Measurements from ENCODE around the gene SLC4A1AP.
"Not testable (repeated sequence)": the region's sequence is repeated elsewhere in the genome, so short reads cannot be mapped to it uniquely, and the experiment has no call there.

Gene SLC4A1AP

GRCh38 chr2:27630257-27630656 lies 33.4 kb upstream of the SLC4A1AP start:
- WGBS, 2 experiments (ENCODE audit: insufficient coverage in 2 of 2): no CpG with 5 or more reads among the region's 2 CpGs
- H3K4me3 ChIP-seq (ENCODE audit: extremely low read depth, insufficient read depth, low read length, poor library complexity, severe bottlenecking); H3K9me3 ChIP-seq (ENCODE audit: control insufficient read depth, low read length); H3K27ac ChIP-seq (ENCODE audit: low read depth, low read length, severe bottlenecking): not testable (repeated sequence)
- Histone ChIP-seq H3K36me3 (ENCODE audit: control insufficient read depth, insufficient read depth, low read length) (peaks cover 49% of the 10 kb centered on the region), H3K4me1 (ENCODE audit: control insufficient read depth, insufficient read depth, low read length, poor library complexity, severe bottlenecking) (peaks cover 19% of the 10 kb centered on the region)

DNA sequence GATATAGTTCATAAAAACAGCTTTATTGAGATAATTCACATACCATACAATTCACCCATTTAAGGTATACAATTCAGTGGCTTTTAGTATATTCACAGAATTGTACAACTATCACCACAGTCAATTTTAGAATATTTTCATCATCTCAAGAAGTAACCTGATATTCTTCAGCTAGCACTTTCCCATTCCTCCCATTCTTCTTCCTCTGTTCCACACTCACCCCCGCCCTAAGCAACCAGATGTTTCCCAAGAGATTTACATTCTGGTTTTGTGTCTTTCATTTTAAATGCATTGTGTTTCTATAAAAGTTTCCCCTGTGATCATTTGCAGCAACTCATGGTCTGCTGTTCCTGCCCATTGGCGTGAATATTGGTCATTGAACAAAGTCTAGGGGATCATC lies 29.4 kb upstream of the SLC4A1AP start:
- Histone ChIP-seq H3K27ac (ENCODE audit: low read depth, low read length, severe bottlenecking) (no peak overlapping the region), H3K4me3 (ENCODE audit: extremely low read depth, insufficient read depth, low read length, poor library complexity, severe bottlenecking) (no peak overlapping the region), H3K4me1 (ENCODE audit: control insufficient read depth, insufficient read depth, low read length, poor library complexity, severe bottlenecking) (no peaks in the 10 kb centered on the region), H3K36me3 (ENCODE audit: control insufficient read depth, insufficient read depth, low read length) (peaks cover 82% of the 10 kb centered on the region), H3K9me3 (ENCODE audit: control insufficient read depth, low read length) (no peaks in the 10 kb centered on the region)
- 91 to 100% methylated on average over 1 of the region's 2 CpGs for WGBS, 2 experiments (ENCODE audit: insufficient coverage in 2 of 2)

GRCh38 chr2:27636766-27637165 lies 26.9 kb upstream of the SLC4A1AP start:
- H3K36me3 ChIP-seq (ENCODE audit: control insufficient read depth, insufficient read depth, low read length): peaks cover 89% of the 10 kb centered on the region
- H3K27ac ChIP-seq (ENCODE audit: low read depth, low read length, severe bottlenecking): no peak overlapping the region
- no peak overlapping the region for H3K4me3 ChIP-seq (ENCODE audit: extremely low read depth, insufficient read depth, low read length, poor library complexity, severe bottlenecking)
- no peaks in the 10 kb centered on the region for H3K9me3 ChIP-seq (ENCODE audit: control insufficient read depth, low read length)
- H3K4me1 ChIP-seq (ENCODE audit: control insufficient read depth, insufficient read depth, low read length, poor library complexity, severe bottlenecking): no peaks in the 10 kb centered on the region
- WGBS, 2 experiments (ENCODE audit: insufficient coverage in 2 of 2): 100% methylated on average over 2 of the region's 5 CpGs; no CpG with 5 or more reads in 1 of the 2 experiments

GRCh38 chr2:27638037-27638637 lies 25.6 kb upstream of the SLC4A1AP start:
- no peaks in the 10 kb centered on the region for H3K4me1 ChIP-seq (ENCODE audit: control insufficient read depth, insufficient read depth, low read length, poor library complexity, severe bottlenecking)
- 100% methylated on average over 1 of the region's 3 CpGs; no CpG with 5 or more reads in 1 of the 2 experiments for WGBS, 2 experiments (ENCODE audit: insufficient coverage in 2 of 2)
- H3K4me3 ChIP-seq (ENCODE audit: extremely low read depth, insufficient read depth, low read length, poor library complexity, severe bottlenecking): no peak overlapping the region
- peaks cover 85% of the 10 kb centered on the region for H3K36me3 ChIP-seq (ENCODE audit: control insufficient read depth, insufficient read depth, low read length)
- no peak overlapping the region for H3K27ac ChIP-seq (ENCODE audit: low read depth, low read length, severe bottlenecking)
- no peaks in the 10 kb centered on the region for H3K9me3 ChIP-seq (ENCODE audit: control insufficient read depth, low read length)

- Histone ChIP-seq H3K27ac (ENCODE audit: low read depth, low read length, severe bottlenecking) (no peak overlapping the region), H3K36me3 (ENCODE audit: control insufficient read depth, insufficient read depth, low read length) (peaks cover 83% of the 10 kb centered on the region), H3K4me1 (ENCODE audit: control insufficient read depth, insufficient read depth, low read length, poor library complexity, severe bottlenecking) (no peaks in the 10 kb centered on the region), H3K4me3 (ENCODE audit: extremely low read depth, insufficient read depth, low read length, poor library complexity, severe bottlenecking) (no peak overlapping the region), H3K9me3 (ENCODE audit: control insufficient read depth, low read length) (no peaks in the 10 kb centered on the region)
- WGBS, 2 experiments (ENCODE audit: insufficient coverage in 2 of 2): 72 to 75% methylated on average over 2 to 3 of the region's 3 CpGs
Observed at GRCh38 chr2:27638709-27639108, 25.0 kb upstream of the SLC4A1AP start.

- no peak overlapping the region for H3K4me3 ChIP-seq (ENCODE audit: extremely low read depth, insufficient read depth, low read length, poor library complexity, severe bottlenecking)
- peaks cover 76% of the 10 kb centered on the region for H3K36me3 ChIP-seq (ENCODE audit: control insufficient read depth, insufficient read depth, low read length)
- 83 to 100% methylated on average over 1 to 2 of the region's 2 CpGs for WGBS, 2 experiments (ENCODE audit: insufficient coverage in 2 of 2)
- H3K4me1 ChIP-seq (ENCODE audit: control insufficient read depth, insufficient read depth, low read length, poor library complexity, severe bottlenecking): no peaks in the 10 kb centered on the region
- no peak overlapping the region for H3K27ac ChIP-seq (ENCODE audit: low read depth, low read length, severe bottlenecking)
- no peaks in the 10 kb centered on the region for H3K9me3 ChIP-seq (ENCODE audit: control insufficient read depth, low read length)
Observed at GRCh38 chr2:27640722-27641245, 22.9 kb upstream of the SLC4A1AP start.

DNA sequence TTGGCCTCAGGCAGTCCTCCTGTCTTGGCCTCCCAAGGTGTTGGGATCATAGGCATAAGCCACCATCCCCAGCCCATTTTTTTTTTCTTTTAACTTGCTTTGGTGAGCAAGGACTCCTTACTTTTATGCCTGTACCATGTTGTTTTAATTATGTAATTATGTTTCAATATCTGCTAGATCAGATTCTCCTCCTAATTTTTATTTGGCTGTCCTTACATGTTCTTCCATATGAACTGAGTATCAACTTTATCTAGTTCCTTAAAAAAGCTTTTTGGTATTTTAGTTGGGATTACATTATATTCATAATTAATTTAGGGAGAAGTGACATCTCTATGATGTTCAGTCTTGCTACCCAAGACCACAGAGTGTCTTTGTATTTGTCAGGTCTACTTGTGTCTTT lies 18.5 kb upstream of the SLC4A1AP start:
- no peak overlapping the region for H3K4me3 ChIP-seq (ENCODE audit: extremely low read depth, insufficient read depth, low read length, poor library complexity, severe bottlenecking)
- no peaks in the 10 kb centered on the region for H3K9me3 ChIP-seq (ENCODE audit: control insufficient read depth, low read length)
- peaks cover 81% of the 10 kb centered on the region for H3K36me3 ChIP-seq (ENCODE audit: control insufficient read depth, insufficient read depth, low read length)
- H3K27ac ChIP-seq (ENCODE audit: low read depth, low read length, severe bottlenecking): no peak overlapping the region
- no peaks in the 10 kb centered on the region for H3K4me1 ChIP-seq (ENCODE audit: control insufficient read depth, insufficient read depth, low read length, poor library complexity, severe bottlenecking)

- Histone ChIP-seq H3K27ac (ENCODE audit: low read depth, low read length, severe bottlenecking) (no peak overlapping the region), H3K4me3 (ENCODE audit: extremely low read depth, insufficient read depth, low read length, poor library complexity, severe bottlenecking) (no peak overlapping the region), H3K9me3 (ENCODE audit: control insufficient read depth, low read length) (no peaks in the 10 kb centered on the region), H3K36me3 (ENCODE audit: control insufficient read depth, insufficient read depth, low read length) (peaks cover 83% of the 10 kb centered on the region), H3K4me1 (ENCODE audit: control insufficient read depth, insufficient read depth, low read length, poor library complexity, severe bottlenecking) (no peaks in the 10 kb centered on the region)
Observed at GRCh38 chr2:27647289-27647688, 16.4 kb upstream of the SLC4A1AP start.

- H3K9me3 ChIP-seq (ENCODE audit: control insufficient read depth, low read length): no peaks in the 10 kb centered on the region
- no peaks in the 10 kb centered on the region for H3K4me1 ChIP-seq (ENCODE audit: control insufficient read depth, insufficient read depth, low read length, poor library complexity, severe bottlenecking)
- H3K27ac ChIP-seq (ENCODE audit: low read depth, low read length, severe bottlenecking): no peak overlapping the region
- no peak overlapping the region for H3K4me3 ChIP-seq (ENCODE audit: extremely low read depth, insufficient read depth, low read length, poor library complexity, severe bottlenecking)
- WGBS, 2 experiments (ENCODE audit: insufficient coverage in 2 of 2): 93 to 100% methylated on average over 3 to 4 of the region's 4 CpGs
- peaks cover 83% of the 10 kb centered on the region for H3K36me3 ChIP-seq (ENCODE audit: control insufficient read depth, insufficient read depth, low read length)
Observed at GRCh38 chr2:27647737-27648136, 16.0 kb upstream of the SLC4A1AP start.

GRCh38 chr2:27651056-27651455 lies 12.6 kb upstream of the SLC4A1AP start:
- no peak overlapping the region for H3K27ac ChIP-seq (ENCODE audit: low read depth, low read length, severe bottlenecking)
- 81 to 88% methylated on average over 3 of the region's 4 CpGs for WGBS, 2 experiments (ENCODE audit: insufficient coverage in 2 of 2)
- H3K9me3 ChIP-seq (ENCODE audit: control insufficient read depth, low read length): no peaks in the 10 kb centered on the region
- H3K4me1 ChIP-seq (ENCODE audit: control insufficient read depth, insufficient read depth, low read length, poor library complexity, severe bottlenecking): no peaks in the 10 kb centered on the region
- no peak overlapping the region for H3K4me3 ChIP-seq (ENCODE audit: extremely low read depth, insufficient read depth, low read length, poor library complexity, severe bottlenecking)
- H3K36me3 ChIP-seq (ENCODE audit: control insufficient read depth, insufficient read depth, low read length): peaks cover 97% of the 10 kb centered on the region

DNA sequence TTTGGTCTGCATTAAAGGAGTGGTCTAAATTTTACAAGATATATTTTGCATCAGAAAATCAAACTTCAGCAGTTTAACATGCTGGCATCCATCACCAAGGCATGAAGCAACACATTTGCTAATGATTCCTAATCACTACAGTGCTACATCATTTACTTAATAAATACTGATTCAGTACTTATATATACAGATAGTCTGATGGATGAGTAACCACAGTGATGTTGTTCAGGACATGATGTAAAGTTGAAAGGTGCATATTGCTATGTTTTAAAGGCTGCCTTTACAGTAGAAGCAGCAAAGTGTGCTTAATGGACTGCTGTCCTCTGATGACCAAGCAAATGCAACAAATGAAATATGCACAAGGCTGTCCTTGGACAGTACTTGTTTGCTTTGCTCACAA lies 11.3 kb upstream of the SLC4A1AP start:
- peaks cover 97% of the 10 kb centered on the region for H3K36me3 ChIP-seq (ENCODE audit: control insufficient read depth, insufficient read depth, low read length)

More for the DNA sequence above, 11.3 kb upstream of the SLC4A1AP start:
- H3K9me3 ChIP-seq (ENCODE audit: control insufficient read depth, low read length): no peaks in the 10 kb centered on the region
- H3K27ac ChIP-seq (ENCODE audit: low read depth, low read length, severe bottlenecking): no peak overlapping the region
- H3K4me1 ChIP-seq (ENCODE audit: control insufficient read depth, insufficient read depth, low read length, poor library complexity, severe bottlenecking): no peaks in the 10 kb centered on the region
- H3K4me3 ChIP-seq (ENCODE audit: extremely low read depth, insufficient read depth, low read length, poor library complexity, severe bottlenecking): no peak overlapping the region
